Activated T-cell treated with anti-CD3 and anti-CD28 coated beads, Interleukin-2, amount 50 U/mL, for 1 hour (primary cell): ENCODE data around the gene NRP1.

Source experiments
- DNase-seq: peaks from one replicate; pipeline ENCODE4 v3.0.0-alpha.2; 2020

NRP1 gene

GRCh38 chr10:33174674-33175434, 159.6 kb downstream of the NRP1 start:
- no peak for DNase-seq

GRCh38 chr10:33165911-33166310, 168.6 kb downstream of the NRP1 start:
- DNase-seq: no peak

DNA sequence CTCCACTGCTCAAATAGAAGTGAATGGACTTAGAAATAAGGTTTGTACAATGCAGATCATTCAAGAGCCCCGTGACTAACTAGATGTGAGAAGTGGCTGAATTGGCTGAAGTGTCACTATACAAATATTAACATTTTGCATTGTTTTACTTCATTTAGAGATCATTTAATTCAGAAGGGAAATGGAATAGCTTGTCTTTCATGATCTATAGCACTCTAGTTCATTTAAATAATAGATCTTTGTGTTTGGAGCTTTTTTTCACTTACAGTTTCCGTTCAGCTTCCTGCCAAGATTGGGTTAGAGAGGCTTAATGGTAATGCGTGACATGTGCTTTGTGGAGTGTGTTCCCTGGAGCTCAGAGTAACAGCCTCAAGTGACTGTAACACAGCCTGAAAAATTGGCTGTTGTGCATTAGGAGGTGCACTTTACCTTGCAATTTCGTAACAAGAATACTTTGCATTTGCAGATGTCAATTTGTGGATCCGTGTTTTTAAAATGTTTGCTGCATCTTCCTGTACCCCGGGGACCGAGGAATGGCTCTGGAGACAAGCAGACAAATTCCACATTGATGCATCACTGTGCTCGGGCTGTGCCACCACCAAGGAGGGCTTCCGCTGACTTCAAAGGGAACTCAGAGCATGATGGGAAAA, 170.3 kb downstream of the NRP1 start:
- no peak for DNase-seq

GRCh38 chr10:33162248-33162575, 172.3 kb downstream of the NRP1 start:
- no peak for DNase-seq

- DNase-seq: no peak
These were observed 172.8 kb downstream of the NRP1 start for GRCh38 chr10:33161550-33162247.

GRCh38 chr10:33160151-33160550, 174.3 kb downstream of the NRP1 start:
- DNase-seq: no peak

- no peak for DNase-seq
These were observed 177.4 kb downstream of the NRP1 start for GRCh38 chr10:33157103-33157502.

DNA sequence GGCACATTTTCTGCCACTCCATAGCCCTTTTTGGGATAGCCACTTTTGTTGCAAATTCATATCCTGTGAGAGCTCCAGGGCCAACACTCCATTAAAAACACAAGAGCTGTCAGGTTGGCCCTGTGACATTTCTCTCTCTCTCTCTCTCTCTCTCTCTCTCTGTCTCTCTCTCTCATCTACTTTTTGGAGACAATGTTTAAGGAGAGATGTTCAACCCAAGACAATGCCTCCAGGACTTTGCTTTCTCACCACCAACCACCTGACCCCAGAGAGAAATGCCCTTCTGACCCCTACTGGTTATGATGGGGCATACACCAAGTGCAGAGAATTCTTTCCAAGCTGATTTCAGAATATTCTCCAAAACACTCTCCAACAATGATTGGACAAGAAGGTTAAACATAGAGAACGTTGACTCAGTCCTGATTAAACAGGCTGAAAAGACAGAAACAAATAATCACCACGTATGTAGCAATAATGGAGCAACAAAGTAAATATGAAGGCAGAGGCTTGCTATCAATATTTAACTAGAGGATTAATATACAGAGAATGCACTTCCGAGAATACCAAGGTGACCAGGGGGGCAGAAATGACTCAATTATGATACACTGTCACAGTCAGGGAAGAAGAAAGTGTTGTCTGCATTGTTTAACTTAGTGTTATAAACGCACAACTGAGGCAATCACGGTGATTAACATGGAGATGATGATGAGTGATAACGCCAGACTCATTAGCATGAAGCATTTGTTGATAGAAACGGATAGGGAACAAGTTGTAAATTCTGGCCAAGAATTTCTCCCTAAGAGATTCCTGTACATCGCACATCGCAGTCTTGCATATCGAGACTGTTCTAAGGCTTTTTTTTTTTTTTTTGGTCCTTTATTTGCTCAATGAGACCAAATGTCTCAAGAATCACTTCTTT, 178.5 kb downstream of the NRP1 start:
- no peak for DNase-seq

- no peak for DNase-seq
These were observed 179.9 kb downstream of the NRP1 start for GRCh38 chr10:33154590-33154989.

GRCh38 chr10:33153968-33154327, 180.5 kb downstream of the NRP1 start:
- DNase-seq: no peak

GRCh38 chr10:33153251-33153967, 181.1 kb downstream of the NRP1 start:
- no peak for DNase-seq

GRCh38 chr10:33152750-33153149, 181.7 kb downstream of the NRP1 start:
- no peak for DNase-seq

DNA sequence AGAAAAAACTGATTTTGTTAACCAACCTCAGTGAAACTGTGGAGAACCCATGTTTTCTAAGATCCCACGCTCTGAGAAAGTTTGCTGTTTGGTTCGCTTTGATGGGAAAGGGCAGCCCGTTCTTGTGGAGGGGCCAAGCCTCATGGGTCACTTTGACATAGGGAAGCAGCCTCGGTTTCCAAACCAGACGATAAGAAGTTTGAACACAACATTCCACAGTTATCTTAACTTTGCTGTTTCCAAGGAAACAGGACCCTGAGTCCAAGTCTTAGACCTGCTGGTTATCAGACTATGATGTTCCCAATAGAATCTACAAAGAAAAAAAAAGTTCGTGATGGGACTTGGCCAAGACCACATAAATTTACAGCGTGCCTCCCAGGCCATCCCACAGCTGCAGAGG, 182.3 kb downstream of the NRP1 start:
- DNase-seq: no peak

DNA sequence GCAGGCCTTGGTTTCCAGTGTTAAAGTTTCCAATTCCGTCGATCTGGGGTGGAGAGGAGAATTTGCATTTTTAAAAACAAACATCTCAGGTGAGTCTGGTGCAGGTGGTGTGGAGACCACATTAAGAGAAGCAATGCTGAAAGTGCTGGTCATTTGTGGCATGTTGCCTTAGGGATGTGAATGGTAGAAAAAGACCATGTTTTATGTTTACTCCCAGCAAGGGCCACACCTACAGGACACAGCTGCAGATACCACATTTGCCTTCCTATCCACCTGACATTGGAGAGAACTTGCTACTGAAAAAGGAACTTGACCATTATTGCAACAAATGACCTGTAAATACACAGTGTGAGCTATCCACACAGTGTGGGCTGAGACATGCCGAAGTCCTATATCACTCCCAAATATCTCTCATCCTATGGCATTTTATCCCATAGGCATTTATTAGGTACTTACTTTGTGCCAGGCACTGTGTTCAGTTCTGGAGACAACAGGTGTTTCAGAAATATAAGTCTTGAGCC, 183.1 kb downstream of the NRP1 start:
- no peak for DNase-seq

GRCh38 chr10:33150889-33151288, 183.6 kb downstream of the NRP1 start:
- DNase-seq: no peak

DNA sequence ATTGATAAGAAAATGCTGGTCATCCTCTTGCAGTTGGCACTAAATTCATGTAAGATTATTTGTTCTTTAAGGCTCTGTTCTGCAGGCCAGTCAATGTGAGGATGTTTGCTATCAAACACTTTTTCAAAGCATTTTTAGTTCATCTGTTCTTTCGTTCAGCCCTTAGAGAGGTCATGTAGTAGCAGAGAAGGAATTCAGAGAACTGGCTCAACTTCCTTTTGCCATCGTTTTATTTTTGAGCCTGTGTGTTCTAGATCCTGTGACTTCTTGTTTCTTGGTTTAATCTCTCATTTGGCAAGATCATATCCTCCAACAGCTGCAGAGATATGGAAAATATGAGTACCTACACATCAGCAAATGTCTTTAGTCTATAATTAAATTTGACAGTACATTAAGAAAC, 184.3 kb downstream of the NRP1 start:
- DNase-seq: no peak

DNA sequence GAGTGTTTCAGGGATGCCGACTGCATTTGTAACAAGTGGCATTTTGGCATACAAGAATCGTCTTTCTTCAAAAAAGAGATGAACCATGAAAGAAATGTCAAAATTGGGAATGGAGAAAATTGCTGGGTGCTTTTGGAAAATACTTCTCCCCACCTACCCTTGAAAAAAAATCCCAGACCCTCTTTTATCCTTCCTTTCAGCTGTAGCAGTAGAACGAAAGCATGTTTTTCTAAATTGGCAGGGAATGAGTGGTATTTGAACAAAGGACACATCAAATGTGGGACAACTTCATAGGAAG, 187.5 kb downstream of the NRP1 start:
- no peak for DNase-seq

DNA sequence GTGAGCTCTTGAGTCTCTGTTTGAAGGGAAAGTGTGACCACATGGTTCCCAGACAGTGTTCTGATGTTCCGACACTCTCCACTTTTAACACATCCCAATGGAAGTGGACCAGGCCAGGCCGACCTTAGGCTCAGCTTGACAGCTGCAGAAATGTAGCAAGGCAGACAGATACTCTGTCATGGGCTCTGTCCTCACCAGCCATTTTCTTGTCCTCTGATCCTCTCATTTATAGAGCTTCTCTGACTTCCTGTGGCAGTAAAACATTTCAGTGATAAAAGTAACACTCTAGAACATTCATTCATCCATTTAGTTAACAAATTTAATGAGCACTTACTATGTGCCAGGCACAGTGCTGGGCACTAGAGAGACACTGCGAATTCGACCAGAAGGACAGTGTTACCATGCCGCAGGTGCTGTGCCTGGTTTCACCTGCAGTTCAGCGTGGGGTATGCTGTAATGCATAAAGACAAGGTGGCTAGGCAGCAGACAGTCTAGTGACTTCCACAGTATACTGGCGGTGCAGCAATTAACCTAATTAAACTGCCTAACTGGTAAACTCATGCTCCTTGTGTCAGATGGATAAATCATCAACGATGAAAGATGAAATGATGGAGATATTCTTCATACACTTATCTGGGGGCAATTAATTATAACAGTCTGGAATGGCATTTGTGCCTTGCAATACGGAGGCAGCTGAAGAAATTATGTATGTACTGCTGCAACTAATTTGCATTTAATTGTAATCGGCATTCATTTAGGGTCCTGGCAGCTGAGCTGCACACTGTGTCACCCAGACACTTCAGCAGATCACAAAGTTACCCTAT, 188.1 kb downstream of the NRP1 start:
- no peak for DNase-seq

DNA sequence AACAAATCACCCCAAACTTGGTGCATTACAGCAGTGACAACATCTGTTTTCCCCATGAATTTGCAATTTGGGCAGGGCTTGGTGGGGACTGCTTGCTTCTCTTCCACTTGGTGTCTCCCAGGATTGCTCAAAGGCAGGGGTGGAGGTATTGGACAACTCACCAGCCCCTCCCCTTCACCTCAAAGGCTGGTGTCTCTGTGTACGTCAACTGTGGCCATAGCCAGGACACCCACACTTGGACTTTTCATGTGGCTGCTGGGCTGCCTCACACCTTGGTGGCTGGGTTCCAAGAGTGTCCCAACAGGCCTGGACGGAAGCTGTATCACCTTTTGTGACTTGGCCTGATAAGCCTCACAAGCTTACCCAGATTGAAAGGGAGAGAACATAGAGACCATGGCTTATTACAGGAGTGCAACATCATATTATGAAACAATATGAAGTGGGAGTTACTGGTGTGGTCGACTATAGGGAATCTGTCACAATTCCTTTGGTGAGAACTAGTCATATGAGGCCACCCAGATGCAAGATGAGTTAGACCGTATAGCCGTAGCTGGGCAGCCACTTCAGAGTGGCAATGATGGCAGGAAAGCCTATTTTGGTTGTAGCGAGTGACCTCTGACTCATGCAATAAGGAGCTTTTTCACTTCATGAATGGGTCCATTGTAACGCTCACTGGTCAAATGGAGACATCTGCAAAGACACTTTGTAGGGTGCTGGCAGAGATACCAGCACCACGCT, 188.8 kb downstream of the NRP1 start:
- DNase-seq: no peak

DNA sequence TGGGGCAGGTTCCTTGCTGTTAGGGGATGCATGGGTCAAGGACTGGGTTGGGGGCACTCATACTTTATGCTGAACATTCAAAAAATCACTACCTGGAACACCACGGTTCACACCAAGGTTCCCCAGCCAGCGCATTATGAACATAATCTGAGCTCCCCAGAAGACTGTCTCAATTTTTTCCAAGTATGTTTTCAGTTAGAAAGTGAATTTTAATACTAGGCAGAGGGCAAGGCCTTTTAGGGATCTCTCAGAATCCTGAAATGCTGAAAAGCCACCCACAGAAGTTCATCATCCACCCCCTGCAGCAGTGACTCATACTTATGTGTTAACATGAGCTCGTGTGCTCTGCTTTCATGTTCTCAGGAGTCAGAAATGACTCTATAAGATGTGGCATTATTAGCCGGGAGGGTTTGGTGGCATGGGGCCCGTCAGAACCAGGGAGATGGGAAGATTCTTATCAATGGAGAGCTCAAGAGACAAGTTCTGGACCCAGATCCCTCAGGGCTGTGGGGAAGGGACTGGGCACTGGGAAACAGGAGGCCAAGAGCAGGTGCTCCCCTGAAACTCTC, 191.2 kb downstream of the NRP1 start:
- DNase-seq: peak; percentile 42

GRCh38 chr10:33142295-33142694, 192.2 kb downstream of the NRP1 start:
- no peak for DNase-seq
